IMR-90 (cell line): ENCODE data around the gene GYS1.

Experiments used
- BHLHE40 ChIP-seq: fragments of 150-350 bp; IDR thresholded peaks from 2 replicates; pipeline ENCODE4 v1.6.1; 2016; ENCODE audit warnings: mild to moderate bottlenecking, low read depth, low read length
- CEBPB ChIP-seq: IDR thresholded peaks from 2 replicates; pipeline ENCODE4 v1.6.1; 2012; ENCODE audit warnings: low read depth, low read length, improper control_type of control experiment
- FOS ChIP-seq: fragments of 150-350 bp; IDR thresholded peaks from 2 replicates; pipeline ENCODE4 v1.6.1; 2016; ENCODE audit warnings: low read depth, low read length
- MXI1 ChIP-seq: IDR thresholded peaks from 2 replicates; pipeline ENCODE4 v1.6.1; 2012; ENCODE audit warnings: low read depth, mild to moderate bottlenecking, low read length, moderate library complexity, borderline replicate concordance
- NFE2L2 ChIP-seq: fragments of 150-350 bp; IDR thresholded peaks from 2 replicates; pipeline ENCODE4 v1.6.1; 2016; ENCODE audit warnings: low read depth, mild to moderate bottlenecking, low read length
- POLR2A ChIP-seq: IDR thresholded peaks from 2 replicates; pipeline ENCODE4 v1.6.1; 2012; ENCODE audit warnings: mild to moderate bottlenecking, low read depth, low read length
- RAD21 ChIP-seq: IDR thresholded peaks from 2 replicates; pipeline ENCODE4 v1.6.1; 2012; ENCODE audit warnings: low read length, improper control_type of control experiment
- RCOR1 ChIP-seq: IDR thresholded peaks from 2 replicates; pipeline ENCODE4 v1.6.1; 2012; ENCODE audit warnings: mild to moderate bottlenecking, low read length, improper control_type of control experiment; ENCODE audit not compliant: insufficient replicate concordance
- RFX5 ChIP-seq: IDR thresholded peaks from 2 replicates; pipeline ENCODE4 v1.8.0; 2012; ENCODE audit warnings: low read depth, mild to moderate bottlenecking, low read length, moderate library complexity
- TF ChIP-seq, protein P1 (sequence below): conservative IDR thresholded peaks from 2 replicates; pipeline ENCODE4 v1.5.1; 2012; ENCODE audit warnings: mild to moderate bottlenecking, low read depth, low read length, improper control_type of control experiment
- TF ChIP-seq, protein P2 (sequence below): fragments of 150-350 bp; IDR thresholded peaks from 2 replicates; pipeline ENCODE4 v1.6.1; 2017; ENCODE audit warnings: mild to moderate bottlenecking, antibody characterized with exemption, low read length, low read depth

GRCh38 chr19:48934837-48935236 is 58.3 kb downstream of the GYS1 start:
- TF ChIP-seq, protein P1, sequence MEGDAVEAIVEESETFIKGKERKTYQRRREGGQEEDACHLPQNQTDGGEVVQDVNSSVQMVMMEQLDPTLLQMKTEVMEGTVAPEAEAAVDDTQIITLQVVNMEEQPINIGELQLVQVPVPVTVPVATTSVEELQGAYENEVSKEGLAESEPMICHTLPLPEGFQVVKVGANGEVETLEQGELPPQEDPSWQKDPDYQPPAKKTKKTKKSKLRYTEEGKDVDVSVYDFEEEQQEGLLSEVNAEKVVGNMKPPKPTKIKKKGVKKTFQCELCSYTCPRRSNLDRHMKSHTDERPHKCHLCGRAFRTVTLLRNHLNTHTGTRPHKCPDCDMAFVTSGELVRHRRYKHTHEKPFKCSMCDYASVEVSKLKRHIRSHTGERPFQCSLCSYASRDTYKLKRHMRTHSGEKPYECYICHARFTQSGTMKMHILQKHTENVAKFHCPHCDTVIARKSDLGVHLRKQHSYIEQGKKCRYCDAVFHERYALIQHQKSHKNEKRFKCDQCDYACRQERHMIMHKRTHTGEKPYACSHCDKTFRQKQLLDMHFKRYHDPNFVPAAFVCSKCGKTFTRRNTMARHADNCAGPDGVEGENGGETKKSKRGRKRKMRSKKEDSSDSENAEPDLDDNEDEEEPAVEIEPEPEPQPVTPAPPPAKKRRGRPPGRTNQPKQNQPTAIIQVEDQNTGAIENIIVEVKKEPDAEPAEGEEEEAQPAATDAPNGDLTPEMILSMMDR = no peak
- TF ChIP-seq MXI1 (no peak), RAD21 (no peak), RCOR1 (no peak), POLR2A (no peak), NFE2L2 (no peak), RFX5 (no peak), BHLHE40 (no peak), CEBPB (no peak), FOS (no peak)
- TF ChIP-seq, protein P2, sequence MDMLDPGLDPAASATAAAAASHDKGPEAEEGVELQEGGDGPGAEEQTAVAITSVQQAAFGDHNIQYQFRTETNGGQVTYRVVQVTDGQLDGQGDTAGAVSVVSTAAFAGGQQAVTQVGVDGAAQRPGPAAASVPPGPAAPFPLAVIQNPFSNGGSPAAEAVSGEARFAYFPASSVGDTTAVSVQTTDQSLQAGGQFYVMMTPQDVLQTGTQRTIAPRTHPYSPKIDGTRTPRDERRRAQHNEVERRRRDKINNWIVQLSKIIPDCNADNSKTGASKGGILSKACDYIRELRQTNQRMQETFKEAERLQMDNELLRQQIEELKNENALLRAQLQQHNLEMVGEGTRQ = no peak
